Stimulated activated CD4-positive, alpha-beta T cell treated with anti-CD3 and anti-CD28 coated beads, Interleukin-4, amount 100 ng/mL, for 1 hour (primary cell): ENCODE measurements around the gene MRGPRF.
A peak's percentile ranks its signal among the peaks of the same experiment; 100 is the strongest.

Experiments
- DNase-seq: peaks from one replicate; pipeline ENCODE4 v3.0.0-alpha.2; 2020

The MRGPRF gene

GRCh38 chr11:69014898-69015549, 2.0 kb upstream of the MRGPRF start:
- no peak for DNase-seq

- DNase-seq = no peak
Measured at GRCh38 chr11:69014084-69014851, 1.2 kb upstream of the MRGPRF start.

GRCh38 chr11:69012092-69013008, 696 bp downstream of the MRGPRF start:
- no peak for DNase-seq

- DNase-seq = no peak
Measured at GRCh38 chr11:69011624-69012091, 1.4 kb downstream of the MRGPRF start.

- peak; percentile 38 for DNase-seq
Measured at GRCh38 chr11:69010964-69011623, 2.0 kb downstream of the MRGPRF start.

GRCh38 chr11:69010361-69010891, 2.6 kb downstream of the MRGPRF start:
- DNase-seq = no peak

GRCh38 chr11:69009441-69010211, 3.4 kb downstream of the MRGPRF start:
- no peak for DNase-seq

- no peak for DNase-seq
Measured at GRCh38 chr11:69008737-69009440, 4.2 kb downstream of the MRGPRF start.

- no peak for DNase-seq
Measured at GRCh38 chr11:69007975-69008381, 5.1 kb downstream of the MRGPRF start.

GRCh38 chr11:69006816-69007215, 6.2 kb downstream of the MRGPRF start:
- DNase-seq = no peak

- no peak for DNase-seq
Measured at GRCh38 chr11:69005631-69006368, 7.2 kb downstream of the MRGPRF start.

- no peak for DNase-seq
Measured at GRCh38 chr11:69005183-69005630, 7.8 kb downstream of the MRGPRF start.

GRCh38 chr11:69004411-69005182, 8.4 kb downstream of the MRGPRF start:
- no peak for DNase-seq

- DNase-seq = no peak
Measured at GRCh38 chr11:69003866-69004367, 9.1 kb downstream of the MRGPRF start.

GRCh38 chr11:69003301-69003865, 9.7 kb downstream of the MRGPRF start:
- DNase-seq = no peak

GRCh38 chr11:69002570-69003231, 10.3 kb downstream of the MRGPRF start:
- DNase-seq = no peak

- no peak for DNase-seq
Measured at GRCh38 chr11:69002110-69002569, 10.9 kb downstream of the MRGPRF start.
